HG03520 (cell line): ENCODE measurements around the gene IFT25.

ENCODE experiments used
- ATAC-seq: cut with Tn5 transposase; IDR thresholded peaks from one replicate; pipeline ENCODE4 v1.9.1; 2021; ENCODE audit warnings: mild to moderate bottlenecking, moderate library complexity; ENCODE audit not compliant: unreplicated experiment

IFT25 gene

DNA sequence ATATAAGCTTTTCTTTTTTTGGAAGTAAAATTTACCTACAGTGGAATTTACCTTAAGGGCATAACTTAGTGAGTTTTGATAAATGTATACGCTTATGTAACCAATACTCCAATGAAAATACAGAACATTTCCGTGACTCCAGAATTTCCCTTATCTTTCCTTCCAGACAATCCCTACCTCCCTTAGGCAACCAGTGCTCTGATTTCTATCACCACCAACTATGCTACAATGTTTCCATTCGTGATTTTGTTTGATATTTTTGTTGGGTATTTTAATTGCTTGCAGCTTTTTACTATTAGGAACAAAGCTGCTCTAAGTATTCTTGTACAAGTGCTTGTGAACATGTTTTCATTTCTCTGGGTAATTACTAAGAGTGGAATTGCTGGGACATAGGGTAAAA is 14.6 kb downstream of the IFT25 start:
- ATAC-seq: no peak

DNA sequence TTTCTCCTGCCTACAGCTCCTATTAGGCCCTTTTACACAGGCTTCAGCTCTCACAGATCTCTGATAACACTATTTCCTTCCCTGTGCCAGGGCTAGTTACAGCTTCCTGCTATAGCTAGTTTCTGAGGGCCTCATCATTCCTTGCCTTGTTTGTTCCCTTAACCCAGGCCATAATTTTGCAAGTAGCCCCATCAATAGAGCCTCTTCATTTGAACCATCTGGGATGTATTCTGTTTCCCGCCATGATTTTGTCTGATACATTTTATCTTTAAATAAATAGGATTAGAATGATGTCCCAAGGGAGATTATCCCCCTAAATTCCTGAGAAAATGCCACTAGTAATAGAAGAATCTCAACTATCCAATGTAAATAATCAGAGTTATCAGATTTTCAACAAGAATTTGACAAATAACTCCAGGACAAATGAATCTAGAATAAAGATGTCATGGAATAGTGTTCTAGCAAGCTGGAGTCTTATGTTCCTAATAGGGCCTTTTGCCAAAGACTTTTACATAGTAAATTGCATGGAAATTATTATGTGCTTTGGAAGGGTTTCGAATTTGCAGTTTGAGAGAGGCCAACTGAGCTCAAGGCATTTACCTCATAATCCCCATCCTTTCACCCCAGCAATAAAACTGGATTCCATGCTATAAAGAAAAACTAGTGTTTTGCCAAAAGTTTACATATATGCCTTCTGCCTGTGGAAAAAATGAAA is 16.1 kb downstream of the IFT25 start:
- no peak for ATAC-seq

GRCh38 chr1:53927376-53927881 is 18.1 kb downstream of the IFT25 start:
- ATAC-seq: no peak

- no peak for ATAC-seq
Observed at GRCh38 chr1:53919675-53920066, 25.8 kb downstream of the IFT25 start.

DNA sequence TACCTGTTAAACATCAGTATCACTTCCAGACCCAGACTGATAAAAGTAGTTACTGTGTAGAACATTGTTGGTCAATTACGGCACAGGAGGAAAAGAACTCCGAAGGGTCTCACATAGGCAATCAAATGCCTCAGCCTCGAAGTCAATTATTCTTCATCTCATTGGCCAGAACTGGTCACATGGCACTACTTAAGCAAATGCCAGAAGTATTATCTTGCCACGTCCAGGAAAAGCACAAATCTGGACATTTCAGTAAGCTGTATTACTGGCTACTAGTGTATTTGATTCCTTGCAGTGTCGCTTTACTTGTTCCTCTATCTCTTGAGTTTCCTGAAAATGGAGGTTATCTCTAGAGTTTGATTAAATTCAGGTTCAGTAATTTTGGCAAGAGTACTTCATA is 27.2 kb downstream of the IFT25 start:
- ATAC-seq: no peak

- no peak for ATAC-seq
Observed at GRCh38 chr1:53913352-53914033, 32.0 kb downstream of the IFT25 start.

- no peak for ATAC-seq
Observed at GRCh38 chr1:53911442-53911841, 34.1 kb downstream of the IFT25 start.

- ATAC-seq: no peak
Observed at GRCh38 chr1:53909946-53910345, 35.6 kb downstream of the IFT25 start.

GRCh38 chr1:53906121-53906520 is 39.4 kb downstream of the IFT25 start:
- no peak for ATAC-seq

DNA sequence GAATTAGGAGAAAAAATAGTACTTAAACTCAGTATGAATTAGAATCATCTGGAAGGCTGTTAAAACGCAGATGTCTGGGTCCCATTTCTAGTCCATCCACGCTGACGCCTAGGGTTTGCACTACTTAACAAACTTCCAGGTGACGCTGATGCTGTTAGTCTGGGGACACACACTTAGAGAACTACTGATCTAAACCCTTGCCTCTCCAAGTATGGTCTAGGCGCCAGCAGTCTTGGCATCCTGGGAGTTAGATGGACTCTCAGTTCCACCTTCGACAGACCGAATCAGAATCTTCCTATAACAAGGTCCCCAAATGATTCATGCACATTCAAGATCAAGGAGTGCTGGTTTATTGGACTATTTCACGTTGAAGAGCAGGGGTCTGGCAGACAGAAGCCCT is 40.0 kb downstream of the IFT25 start:
- no peak for ATAC-seq

GRCh38 chr1:53902235-53903138 is 43.0 kb downstream of the IFT25 start:
- ATAC-seq: no peak

GRCh38 chr1:53899708-53900107 is 45.8 kb downstream of the IFT25 start:
- no peak for ATAC-seq

- ATAC-seq: no peak
Observed at GRCh38 chr1:53899206-53899628, 46.3 kb downstream of the IFT25 start.

DNA sequence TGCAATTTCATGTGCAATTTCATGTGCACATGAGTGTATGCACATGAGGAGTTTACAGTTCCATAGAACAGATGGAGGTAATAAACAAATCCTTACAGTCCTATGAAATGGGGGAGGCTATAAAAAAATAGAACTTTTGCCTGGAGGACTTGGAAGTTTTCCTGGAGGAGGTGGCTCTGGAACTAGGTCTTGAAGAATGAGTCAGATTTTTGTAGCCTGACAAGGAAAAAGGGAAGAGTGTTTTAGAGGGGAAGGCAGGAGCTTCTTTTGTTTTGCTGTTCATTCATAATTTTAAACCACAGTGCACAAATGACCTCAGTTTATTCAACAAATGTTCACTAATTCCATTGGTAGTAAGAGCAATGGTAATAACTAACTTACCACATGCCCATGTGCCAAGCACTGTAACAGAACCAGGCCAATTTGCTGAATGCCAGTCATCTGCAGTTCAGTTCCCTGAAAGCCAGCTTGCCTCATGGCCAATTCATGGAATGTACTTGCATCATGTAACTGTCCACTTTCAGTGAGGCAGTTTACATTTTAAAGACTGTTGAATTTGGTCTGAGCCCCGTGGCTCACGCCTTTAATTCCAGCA is 48.8 kb downstream of the IFT25 start:
- ATAC-seq: no peak

- ATAC-seq: no peak
Observed at GRCh38 chr1:53895421-53895820, 50.1 kb downstream of the IFT25 start.

DNA sequence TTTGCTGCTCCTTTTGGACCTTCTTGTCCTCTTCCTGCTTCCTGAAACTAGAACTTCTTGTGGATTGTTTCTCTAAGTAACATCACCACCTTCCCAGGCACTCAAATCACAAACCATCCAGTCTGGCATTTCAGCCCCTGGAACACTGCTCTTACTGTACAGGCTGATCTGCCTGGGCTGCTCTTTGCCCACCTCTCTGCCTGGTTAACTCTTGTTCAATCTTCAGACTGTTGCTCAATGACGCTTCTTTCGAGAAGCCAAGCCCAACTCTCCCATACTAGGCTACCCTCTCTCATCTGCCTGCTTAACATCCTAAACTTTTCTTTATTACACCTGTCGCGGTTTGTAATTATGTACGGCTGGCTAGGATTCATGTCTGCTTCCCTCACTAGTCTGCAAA is 50.9 kb downstream of the IFT25 start:
- ATAC-seq: no peak

GRCh38 chr1:53893999-53894636 is 51.4 kb downstream of the IFT25 start, which contains the start of gene DIO1:
Gene DIO1 (plus strand): TSS chr1:53894187. CDS start chr1:53894211, 24 bp downstream.
- no peak for ATAC-seq

DNA sequence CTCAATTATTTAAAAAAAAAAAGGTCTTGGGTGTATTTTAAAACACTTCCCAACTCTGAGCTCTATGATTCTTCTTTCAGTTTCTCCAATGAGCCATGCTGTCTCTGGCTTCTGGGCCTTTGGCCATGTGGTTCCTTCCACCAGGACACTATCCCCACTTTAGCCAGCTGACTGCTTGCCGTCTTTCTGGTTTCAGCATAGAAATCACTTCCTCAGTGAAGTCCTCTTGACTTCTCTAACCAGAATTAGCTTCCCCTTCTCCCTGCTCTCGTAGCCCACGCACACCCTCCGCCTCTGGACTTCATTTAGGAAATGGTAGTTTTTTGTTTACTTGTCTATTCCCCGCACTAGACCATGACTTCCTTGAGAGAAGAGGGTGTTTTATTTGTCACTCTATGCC is 52.6 kb downstream of the IFT25 start:
- ATAC-seq: no peak

DNA sequence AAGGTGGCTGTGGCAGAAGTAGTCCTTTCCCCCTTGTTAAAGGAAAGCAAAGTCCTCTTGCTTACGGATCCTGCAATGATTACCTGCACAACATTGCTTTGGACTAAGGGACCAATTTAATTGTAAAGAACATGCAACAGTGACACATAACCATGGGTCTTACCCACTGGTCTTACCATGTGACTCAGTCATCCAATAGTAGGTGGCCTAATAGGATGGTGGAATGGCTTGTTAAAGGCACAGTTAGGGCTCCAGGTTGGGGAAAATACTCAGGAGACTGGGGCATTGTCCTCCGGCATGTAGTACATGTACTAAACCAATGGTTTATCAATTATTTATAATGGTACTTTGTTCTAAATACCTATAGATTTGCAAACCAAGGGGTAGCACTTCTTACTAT is 53.8 kb downstream of the IFT25 start:
- no peak for ATAC-seq

- ATAC-seq: no peak
Observed at GRCh38 chr1:53891018-53891417, 54.5 kb downstream of the IFT25 start.
